Keratinocyte (primary cell): ENCODE results near the gene HMCN1. TPM values are rescaled to one million over a fixed set of nuclear protein-coding genes. Genes with fewer than 3 reads are reported as not detected.

ENCODE experiments used
- DNase-seq: peaks from one replicate; pipeline ENCODE4 v3.0.0-alpha.2; 2011; ENCODE audit warnings: low read depth, missing footprints, low spot score
- FAIRE-seq: peaks from 2 replicates; lab custom pipeline; 2011; peaks lifted over from hg19 to GRCh38; lab: Jason Lieb, UNC
- H2AFZ ChIP-seq: 2 replicates; pipeline ENCODE4 v1.6.0; 2012; ENCODE audit warnings: low read length, control low read depth, inconsistent platforms; ENCODE audit not compliant: control insufficient read depth
- H3K27ac ChIP-seq: 2 replicates; pipeline ENCODE4 v1.5.1; 2011; ENCODE audit warnings: low read length; ENCODE audit not compliant: control insufficient read depth, insufficient read depth
- H3K27me3 ChIP-seq: 3 replicates; pipeline ENCODE4 v1.6.0; 2011; ENCODE audit warnings: low read length; ENCODE audit not compliant: control insufficient read depth, insufficient read depth; ENCODE audit errors: extremely low read depth
- H3K36me3 ChIP-seq, 2 experiments: 2 replicates in 1 of 2; 3 replicates in 1 of 2; pipeline ENCODE4 v1.5.1; 2011; ENCODE audit warnings: low read length in 2 of 2, mild to moderate bottlenecking in 1 of 2; ENCODE audit not compliant: control insufficient read depth in 2 of 2, insufficient read depth in 2 of 2; ENCODE audit errors: extremely low read depth in 1 of 2
- H3K4me1 ChIP-seq: 3 replicates; pipeline ENCODE4 v1.5.1; 2011; ENCODE audit warnings: low read length; ENCODE audit not compliant: control insufficient read depth, insufficient read depth; ENCODE audit errors: extremely low read depth
- H3K4me2 ChIP-seq: 3 replicates; pipeline ENCODE4 v1.6.0; 2011; ENCODE audit warnings: low read depth, low read length; ENCODE audit not compliant: control insufficient read depth, insufficient read depth; ENCODE audit errors: extremely low read depth
- H3K4me3 ChIP-seq, 3 experiments: fragments of 200-600 bp in 1 of 3; sonication (generic) in 1 of 3; 2 replicates in 2 of 3; 3 replicates in 1 of 3; pipeline ENCODE4 v1.5.1; 2011 to 2016; ENCODE audit warnings: low read length in 3 of 3, mild to moderate bottlenecking in 3 of 3, control low read depth in 2 of 3, inconsistent platforms in 1 of 3, low read depth in 1 of 3, mixed read lengths in 1 of 3, mixed run types in 1 of 3, moderate library complexity in 1 of 3; ENCODE audit not compliant: control insufficient read depth in 2 of 3, insufficient read depth in 2 of 3; ENCODE audit errors: extremely low read depth in 1 of 3
- H3K79me2 ChIP-seq: 2 replicates; pipeline ENCODE4 v1.6.0; 2012; ENCODE audit warnings: low read length; ENCODE audit not compliant: control insufficient read depth, insufficient read depth
- H3K9ac ChIP-seq: 3 replicates; pipeline ENCODE4 v1.6.0; 2011; ENCODE audit warnings: low read length; ENCODE audit not compliant: control insufficient read depth, insufficient read depth; ENCODE audit errors: extremely low read depth
- H3K9me1 ChIP-seq: 3 replicates; pipeline ENCODE4 v1.6.0; 2011; ENCODE audit warnings: low read length; ENCODE audit not compliant: control insufficient read depth, insufficient read depth; ENCODE audit errors: extremely low read depth
- H3K9me3 ChIP-seq: 2 replicates; pipeline ENCODE4 v1.5.1; 2012; ENCODE audit warnings: low read depth, low read length; ENCODE audit not compliant: control insufficient read depth
- H4K20me1 ChIP-seq: 3 replicates; pipeline ENCODE4 v1.6.0; 2011; ENCODE audit warnings: low read length; ENCODE audit not compliant: control insufficient read depth, insufficient read depth; ENCODE audit errors: extremely low read depth
- CTCF ChIP-seq, 3 experiments: IDR thresholded peaks in 1 of 3; conservative IDR thresholded peaks in 1 of 3; optimal IDR thresholded peaks in 1 of 3; 2 replicates in 2 of 3; 3 replicates in 1 of 3; pipeline versions ENCODE3 to v1.5.1; 2011; ENCODE audit warnings: low read length in 3 of 3, mild to moderate bottlenecking in 3 of 3, moderate library complexity in 2 of 3, control low read depth in 1 of 3, inconsistent platforms in 1 of 3; ENCODE audit not compliant: insufficient read depth in 2 of 3; ENCODE audit errors: extremely low read depth in 1 of 3
- EZH2 ChIP-seq: IDR thresholded peaks from one replicate; pipeline ENCODE4 v1.6.1; 2012; ENCODE audit warnings: inconsistent platforms, mild to moderate bottlenecking, low read length, moderate library complexity
- dilution Hi-C: fragments of 300-500 bp; cut with MboI; formaldehyde crosslinking; loops from one replicate; pipeline ENCODE4 v1.7.0; 2020; ENCODE audit warnings: low sequenced_read_pairs; ENCODE audit not compliant: extremely low pct_ligation_motif_present
- polyA plus RNA-seq, 5 experiments: library from polyadenylated mRNA; depleted of rRNA in 3 of 5; stranded (reverse) in 3 of 5; stranded (forward) in 1 of 5; unstranded in 1 of 5; fragments of >200 nt; gene quantifications; 1 replicate in 1 of 5; 2 replicates in 3 of 5; 3 replicates in 1 of 5; pipeline versions ENCODE4 v1.2.1 to v1.2.3, GENCODE V29; 2011 to 2012; ENCODE audit warnings: missing spikeins in 2 of 5, low read depth in 1 of 5, low replicate concordance in 1 of 5

The HMCN1 gene
- polyA plus RNA-seq, 1 donor (not counting 4 experiments of a cell fraction or from before 2014, with no cell fraction given) = 1.8 TPM

- TF ChIP-seq CTCF (optimal IDR thresholded peaks at IDR 0.05 in 1 of 3, IDR thresholded peaks at IDR 0.05 in 1 of 3, conservative IDR thresholded peaks at IDR 0.05 in 1 of 3; ENCODE audit: extremely low read depth in 1 of 3, insufficient read depth in 2 of 3, low read length in 3 of 3) (no peak), EZH2 (no peak)
- no peaks in the 10 kb centered on the region for H3K27me3 ChIP-seq
- no peak for FAIRE-seq
- no peak overlapping the region for H3K4me2 ChIP-seq
- peaks cover 7% of the 10 kb centered on the region for H3K4me1 ChIP-seq
- H3K79me2 ChIP-seq = no peaks in the 10 kb centered on the region
- no peaks in the 10 kb centered on the region for H4K20me1 ChIP-seq
- H3K27ac ChIP-seq = no peak overlapping the region
- no peak overlapping the region for H3K4me3 ChIP-seq
- no peak overlapping the region for H2AFZ ChIP-seq
- no peaks in the 10 kb centered on the region for H3K9me1 ChIP-seq
- H3K36me3 ChIP-seq = no peaks in the 10 kb centered on the region
- dilution Hi-C loops = no loop called here
- no peak for DNase-seq
- H3K9me3 ChIP-seq = no peaks in the 10 kb centered on the region
- H3K9ac ChIP-seq = no peak overlapping the region
Observed at GRCh38 chr1:185973645-185974044, 239.5 kb downstream of the HMCN1 start.

GRCh38 chr1:185974367-185975170, 240.4 kb downstream of the HMCN1 start:
- FAIRE-seq = no peak
- no peaks in the 10 kb centered on the region for H3K27me3 ChIP-seq

More at GRCh38 chr1:185974367-185975170, 240.4 kb downstream of the HMCN1 start:
- no peaks in the 10 kb centered on the region for H3K9me1 ChIP-seq
- TF ChIP-seq EZH2 = no peak
- TF ChIP-seq CTCF (optimal IDR thresholded peaks at IDR 0.05 in 1 of 3, IDR thresholded peaks at IDR 0.05 in 1 of 3, conservative IDR thresholded peaks at IDR 0.05 in 1 of 3; ENCODE audit: extremely low read depth in 1 of 3, insufficient read depth in 2 of 3, low read length in 3 of 3) = no peak
- H2AFZ ChIP-seq = no peak overlapping the region
- H4K20me1 ChIP-seq = no peaks in the 10 kb centered on the region
- dilution Hi-C loops = no loop called here
- H3K4me3 ChIP-seq = no peak overlapping the region
- no peaks in the 10 kb centered on the region for H3K36me3 ChIP-seq
- no peak overlapping the region for H3K9ac ChIP-seq
- H3K79me2 ChIP-seq = no peaks in the 10 kb centered on the region
- H3K4me2 ChIP-seq = no peak overlapping the region
- H3K9me3 ChIP-seq = no peaks in the 10 kb centered on the region
- peaks cover 7% of the 10 kb centered on the region for H3K4me1 ChIP-seq
- H3K27ac ChIP-seq = no peak overlapping the region
- DNase-seq = no peak
